Choroid plexus epithelial cell (primary cell): Measurements from ENCODE around the gene MYCN.
"Not testable (repeated sequence)": the region's sequence is repeated elsewhere in the genome, so short reads cannot be mapped to it uniquely, and the experiment has no call there.

Source experiments
- DNase-seq: peaks from one replicate; pipeline ENCODE4 v3.0.0-alpha.2; 2010; ENCODE audit warnings: low read depth
- H3K4me3 ChIP-seq: 2 replicates; pipeline ENCODE4 v1.5.1; 2011; ENCODE audit warnings: low read depth, mild to moderate bottlenecking, control low read depth, low read length, moderate library complexity
- TF ChIP-seq, protein P1 (sequence below): conservative IDR thresholded peaks from 2 replicates; pipeline ENCODE4 v1.5.1; 2011; ENCODE audit warnings: low read depth, mild to moderate bottlenecking, control low read depth, inconsistent platforms, low read length, moderate library complexity

The MYCN gene

DNA sequence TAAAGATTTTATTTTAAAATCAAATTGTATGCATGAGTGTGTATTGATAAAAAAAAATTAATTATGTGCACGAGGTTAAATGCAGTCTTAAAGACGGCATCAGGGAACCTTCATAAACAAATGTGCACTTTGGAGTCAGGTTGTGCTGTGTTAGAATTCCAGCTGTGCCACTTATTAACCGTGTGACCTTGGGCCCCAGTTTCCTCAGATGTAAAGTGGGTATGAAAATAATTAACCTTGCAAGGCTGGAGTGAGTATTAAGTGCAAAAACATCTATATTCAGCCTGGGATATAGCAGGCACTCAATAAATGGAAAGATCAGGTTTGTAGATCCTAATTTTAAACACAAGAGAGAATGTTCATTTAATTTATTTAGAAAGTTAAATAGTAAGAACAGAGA, 14.5 kb upstream of the MYCN start:
- no peak overlapping the region for H3K4me3 ChIP-seq
- TF ChIP-seq, protein P1, sequence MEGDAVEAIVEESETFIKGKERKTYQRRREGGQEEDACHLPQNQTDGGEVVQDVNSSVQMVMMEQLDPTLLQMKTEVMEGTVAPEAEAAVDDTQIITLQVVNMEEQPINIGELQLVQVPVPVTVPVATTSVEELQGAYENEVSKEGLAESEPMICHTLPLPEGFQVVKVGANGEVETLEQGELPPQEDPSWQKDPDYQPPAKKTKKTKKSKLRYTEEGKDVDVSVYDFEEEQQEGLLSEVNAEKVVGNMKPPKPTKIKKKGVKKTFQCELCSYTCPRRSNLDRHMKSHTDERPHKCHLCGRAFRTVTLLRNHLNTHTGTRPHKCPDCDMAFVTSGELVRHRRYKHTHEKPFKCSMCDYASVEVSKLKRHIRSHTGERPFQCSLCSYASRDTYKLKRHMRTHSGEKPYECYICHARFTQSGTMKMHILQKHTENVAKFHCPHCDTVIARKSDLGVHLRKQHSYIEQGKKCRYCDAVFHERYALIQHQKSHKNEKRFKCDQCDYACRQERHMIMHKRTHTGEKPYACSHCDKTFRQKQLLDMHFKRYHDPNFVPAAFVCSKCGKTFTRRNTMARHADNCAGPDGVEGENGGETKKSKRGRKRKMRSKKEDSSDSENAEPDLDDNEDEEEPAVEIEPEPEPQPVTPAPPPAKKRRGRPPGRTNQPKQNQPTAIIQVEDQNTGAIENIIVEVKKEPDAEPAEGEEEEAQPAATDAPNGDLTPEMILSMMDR = no peak
- no peak for DNase-seq

DNA sequence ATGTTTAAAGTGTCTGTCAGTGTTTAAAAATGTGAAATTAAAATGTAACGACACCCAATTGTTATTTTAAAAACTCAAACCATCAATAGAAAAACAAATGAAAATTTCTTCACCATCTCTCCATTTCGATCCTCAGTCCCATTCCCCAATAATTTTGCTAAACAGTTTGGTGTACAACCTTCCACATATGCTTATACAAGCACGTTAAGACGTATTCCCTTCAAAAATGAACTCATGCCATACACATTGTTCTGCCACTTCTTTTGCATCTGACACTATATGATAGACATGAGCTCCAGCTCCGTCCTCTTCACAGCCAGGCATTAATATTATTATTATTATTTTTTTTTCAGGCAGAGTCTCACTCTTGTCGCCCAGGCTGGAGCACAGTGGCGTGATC, 14.1 kb upstream of the MYCN start:
- no peak for DNase-seq
- TF ChIP-seq, protein P1 = no peak

DNA sequence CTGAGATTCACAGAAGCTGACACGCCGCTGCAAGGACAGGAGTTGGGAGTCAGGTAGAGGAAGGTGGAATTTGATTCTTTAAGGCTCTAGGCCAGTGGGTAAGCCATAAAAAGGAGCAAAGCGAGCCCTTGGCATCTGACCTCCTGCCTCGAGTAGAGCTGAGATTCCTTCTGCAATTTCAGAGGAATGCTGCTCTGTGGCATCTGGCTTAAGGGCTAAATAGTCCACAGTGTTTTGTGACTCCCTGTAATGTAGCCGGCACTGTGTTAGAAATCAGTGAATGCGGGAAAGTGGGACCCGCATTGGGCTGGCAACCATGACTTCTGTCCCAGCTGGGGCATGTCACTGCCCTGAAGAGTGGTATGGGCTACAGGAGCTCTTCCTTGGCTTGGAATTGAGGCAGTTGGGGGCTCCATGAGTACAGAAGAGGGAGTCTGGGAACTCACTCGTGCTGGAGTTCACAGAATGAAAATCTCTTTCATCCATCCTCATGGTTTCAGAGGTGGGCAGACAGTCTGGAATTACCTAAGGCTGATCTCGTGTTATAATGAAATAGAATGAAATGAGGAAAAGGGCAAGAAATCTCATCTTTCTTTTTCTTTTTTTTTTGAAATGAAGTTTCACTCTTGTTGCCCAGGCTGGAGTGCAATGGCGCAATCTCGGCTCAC, 12.7 kb upstream of the MYCN start:
- TF ChIP-seq, protein P1 = no peak
- no peak for DNase-seq
- no peak overlapping the region for H3K4me3 ChIP-seq

More for the DNA sequence above, 14.1 kb upstream of the MYCN start:
- no peak overlapping the region for H3K4me3 ChIP-seq

DNA sequence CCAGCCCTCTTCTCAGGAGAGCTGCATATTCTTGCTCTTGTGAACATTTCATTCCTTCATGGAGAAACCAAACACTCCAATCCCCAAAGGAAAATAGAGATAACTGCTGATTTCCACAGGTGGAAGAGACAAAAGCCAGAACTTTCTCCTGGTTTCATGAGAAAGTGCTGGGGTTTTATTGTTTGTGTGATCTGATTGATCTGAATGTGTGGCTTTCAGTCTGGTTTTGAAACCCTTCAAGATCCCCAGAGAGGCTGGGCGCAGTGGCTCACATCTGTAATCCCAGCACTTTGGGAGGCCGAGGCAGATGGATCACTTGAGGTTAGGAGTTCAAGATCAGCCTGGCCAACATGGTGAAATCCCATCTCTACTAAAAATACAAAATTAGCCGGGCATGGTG, 11.3 kb upstream of the MYCN start:
- not testable (repeated sequence) for H3K4me3 ChIP-seq, DNase-seq

DNA sequence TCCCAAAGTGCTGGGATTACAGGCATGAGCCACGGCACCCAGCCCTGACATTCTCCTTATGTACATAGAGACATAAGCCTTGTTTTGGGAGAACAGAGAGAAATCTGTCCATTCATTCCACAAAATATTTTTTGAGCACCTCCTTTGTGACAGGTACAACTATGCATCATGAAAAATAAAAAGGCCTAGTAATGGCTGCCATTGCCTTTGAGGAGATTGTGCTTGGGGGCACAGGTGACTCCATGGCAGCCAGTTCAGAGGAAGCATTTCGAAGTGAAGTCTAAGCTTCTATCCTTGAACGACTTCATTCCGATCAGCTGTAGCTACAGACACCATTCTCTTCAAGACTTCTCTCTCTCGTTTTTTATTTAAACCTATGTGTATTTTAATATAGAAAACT, 10.5 kb upstream of the MYCN start:
- no peak overlapping the region for H3K4me3 ChIP-seq
- TF ChIP-seq, protein P1 = no peak
- no peak for DNase-seq

DNA sequence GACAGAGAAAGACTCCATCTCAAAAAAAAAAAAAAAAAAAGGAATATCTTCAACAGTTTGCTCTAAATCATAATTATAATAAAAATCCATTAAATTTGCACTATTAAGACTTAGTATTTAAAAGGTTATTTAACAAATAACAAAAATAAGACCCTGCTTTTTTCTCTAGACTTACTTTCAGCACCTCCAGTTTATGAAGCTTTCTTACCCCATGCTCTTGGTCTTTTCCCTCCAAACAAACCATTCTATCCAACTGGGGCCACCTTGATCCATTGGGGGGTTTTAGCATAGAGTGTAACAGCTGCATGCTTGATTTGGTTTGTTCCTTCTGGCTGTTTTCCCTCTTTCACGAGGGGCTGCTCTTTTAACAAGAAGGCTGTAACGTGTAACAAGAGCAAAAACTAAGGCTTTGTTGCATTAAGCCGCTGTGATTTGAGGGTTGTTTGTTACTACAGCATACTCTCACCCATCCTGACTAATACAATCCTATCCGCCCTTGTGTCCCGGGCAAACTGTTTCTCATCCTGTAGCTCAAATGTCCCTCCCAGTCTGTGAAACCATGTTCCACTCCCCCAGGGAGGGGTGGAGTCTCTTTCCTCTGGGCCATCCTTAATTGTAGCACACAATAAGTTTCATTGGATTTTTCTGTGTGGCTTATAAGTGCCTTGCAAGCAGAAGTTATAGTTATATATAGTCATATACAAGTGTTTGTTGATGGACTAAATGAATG, 9.6 kb upstream of the MYCN start:
- TF ChIP-seq, protein P1 = no peak

DNA sequence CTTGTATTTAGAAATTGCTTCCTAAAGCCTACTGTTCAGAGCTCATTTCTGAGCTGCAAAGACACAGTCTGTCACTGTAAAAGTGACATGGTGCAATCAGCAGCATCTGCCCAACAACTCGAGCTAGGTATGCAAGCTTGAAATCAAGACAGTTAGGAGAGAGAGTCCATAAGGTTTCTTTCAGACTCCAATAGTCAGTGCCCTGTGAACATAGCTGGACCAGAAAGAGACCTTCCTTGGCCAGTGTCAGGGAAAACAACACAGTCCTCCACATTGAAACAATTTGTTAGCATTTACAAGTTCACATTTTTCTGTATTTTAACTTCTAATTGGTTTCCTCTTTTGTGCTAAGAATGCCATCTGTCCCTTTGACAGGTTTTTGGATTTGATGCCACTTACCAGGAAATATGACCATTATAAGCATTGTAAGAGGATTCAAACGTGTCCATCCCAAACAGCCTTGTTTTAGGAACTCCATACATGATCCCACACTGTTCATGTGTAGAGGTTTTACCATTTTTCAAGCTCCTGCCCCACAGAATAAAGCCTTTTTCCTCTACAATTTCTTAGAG, 8.9 kb upstream of the MYCN start:
- no peak for DNase-seq
- H3K4me3 ChIP-seq = no peak overlapping the region
- TF ChIP-seq, protein P1 = no peak

More for the DNA sequence above, 9.6 kb upstream of the MYCN start:
- DNase-seq = no peak
- no peak overlapping the region for H3K4me3 ChIP-seq
